KBM-7 (cell line): ENCODE results near the gene ZNF783.

Experiments used
- DNase-seq: peaks from one replicate; pipeline ENCODE4 v3.0.0-alpha.2; 2015
- in situ Hi-C: fragments of 300-500 bp; cut with MboI; formaldehyde crosslinking; loops from 2 replicates; pipeline ENCODE4 v1.14.3; 2020; ENCODE audit warnings: low sequenced_read_pairs, low pct_unique_long_range_greater_than_20kb, mixed read lengths

The ZNF783 gene

GRCh38 chr7:149279111-149279743 lies 17.2 kb downstream of the ZNF783 start:
- in situ Hi-C loops: no loop called here
- DNase-seq: no peak

- DNase-seq: no peak
- in situ Hi-C loops: no loop called here
These were observed 18.2 kb downstream of the ZNF783 start for GRCh38 chr7:149280151-149280550.

- no peak for DNase-seq
- in situ Hi-C loops: no loop called here
These were observed 18.9 kb downstream of the ZNF783 start for GRCh38 chr7:149280661-149281507.

GRCh38 chr7:149281508-149282330 lies 19.7 kb downstream of the ZNF783 start:
- in situ Hi-C loops: no loop called here
- no peak for DNase-seq

GRCh38 chr7:149282331-149282655 lies 20.3 kb downstream of the ZNF783 start:
- in situ Hi-C loops: no loop called here

GRCh38 chr7:149283321-149283720 lies 21.3 kb downstream of the ZNF783 start:
- in situ Hi-C loops: no loop called here
- no peak for DNase-seq

More at GRCh38 chr7:149282331-149282655, 20.3 kb downstream of the ZNF783 start:
- DNase-seq: no peak

- in situ Hi-C loops: no loop called here
- DNase-seq: peak; percentile 11
These were observed 22.3 kb downstream of the ZNF783 start for GRCh38 chr7:149284343-149284742.

- in situ Hi-C loops: no loop called here
- peak; percentile 92 for DNase-seq
These were observed 23.0 kb downstream of the ZNF783 start for GRCh38 chr7:149284850-149285585.

GRCh38 chr7:149285603-149286002 lies 23.6 kb downstream of the ZNF783 start:
- no peak for DNase-seq
- in situ Hi-C loops: no loop called here

GRCh38 chr7:149286811-149287400 lies 24.9 kb downstream of the ZNF783 start:
- in situ Hi-C loops: no loop called here
- no peak for DNase-seq

GRCh38 chr7:149287622-149288021 lies 25.6 kb downstream of the ZNF783 start:
- no peak for DNase-seq
- in situ Hi-C loops: no loop called here

GRCh38 chr7:149289262-149289661 lies 27.3 kb downstream of the ZNF783 start:
- no peak for DNase-seq
- in situ Hi-C loops: no loop called here

GRCh38 chr7:149289856-149290255 lies 27.9 kb downstream of the ZNF783 start:
- in situ Hi-C loops: no loop called here
- DNase-seq: no peak

- DNase-seq: no peak
- in situ Hi-C loops: no loop called here
These were observed 29.2 kb downstream of the ZNF783 start for GRCh38 chr7:149291036-149291780.

GRCh38 chr7:149291781-149292461 lies 29.9 kb downstream of the ZNF783 start:
- no peak for DNase-seq
- in situ Hi-C loops: no loop called here

- peak; percentile 42 for DNase-seq
- in situ Hi-C loops: no loop called here
These were observed 30.4 kb downstream of the ZNF783 start for GRCh38 chr7:149292462-149292823.

- in situ Hi-C loops: no loop called here
- no peak for DNase-seq
These were observed 31.3 kb downstream of the ZNF783 start for GRCh38 chr7:149293338-149293737.
